NB4 (cell line): ENCODE measurements around the gene RRP12.
"Not testable (repeated sequence)": the region's sequence is repeated elsewhere in the genome, so short reads cannot be mapped to it uniquely, and the experiment has no call there.

Source experiments
- DNase-seq: peaks from one replicate; pipeline ENCODE4 v3.0.0; 2010; ENCODE audit warnings: low read depth
- H3K4me3 ChIP-seq: one replicate; pipeline ENCODE4 v1.5.1; 2011; ENCODE audit warnings: mild to moderate bottlenecking, low read depth, low read length, moderate library complexity
- CTCF ChIP-seq: IDR thresholded peaks from one replicate; pipeline ENCODE4 v1.5.1; 2012; ENCODE audit warnings: low read depth, low read length
- MYC ChIP-seq: IDR thresholded peaks from 2 replicates; pipeline ENCODE4 v1.6.1; 2011; ENCODE audit warnings: low read depth, low read length
- POLR2A ChIP-seq: IDR thresholded peaks from 2 replicates; pipeline ENCODE4 v1.6.1; 2011; ENCODE audit warnings: mild to moderate bottlenecking; ENCODE audit not compliant: insufficient read length; ENCODE audit errors: extremely low read depth
- TF ChIP-seq, protein P1 (sequence below): IDR thresholded peaks from 2 replicates; pipeline ENCODE4 v1.6.1; 2011; ENCODE audit warnings: low read depth, low read length

The RRP12 gene

GRCh38 chr10:97353945-97354344, 47.2 kb downstream of the RRP12 start:
- DNase-seq = peak; percentile 47
- no peak for TF ChIP-seq MYC
- TF ChIP-seq POLR2A = no peak
- TF ChIP-seq CTCF = no peak
- TF ChIP-seq, protein P1, sequence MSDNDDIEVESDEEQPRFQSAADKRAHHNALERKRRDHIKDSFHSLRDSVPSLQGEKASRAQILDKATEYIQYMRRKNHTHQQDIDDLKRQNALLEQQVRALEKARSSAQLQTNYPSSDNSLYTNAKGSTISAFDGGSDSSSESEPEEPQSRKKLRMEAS = no peak
- no peak overlapping the region for H3K4me3 ChIP-seq

DNA sequence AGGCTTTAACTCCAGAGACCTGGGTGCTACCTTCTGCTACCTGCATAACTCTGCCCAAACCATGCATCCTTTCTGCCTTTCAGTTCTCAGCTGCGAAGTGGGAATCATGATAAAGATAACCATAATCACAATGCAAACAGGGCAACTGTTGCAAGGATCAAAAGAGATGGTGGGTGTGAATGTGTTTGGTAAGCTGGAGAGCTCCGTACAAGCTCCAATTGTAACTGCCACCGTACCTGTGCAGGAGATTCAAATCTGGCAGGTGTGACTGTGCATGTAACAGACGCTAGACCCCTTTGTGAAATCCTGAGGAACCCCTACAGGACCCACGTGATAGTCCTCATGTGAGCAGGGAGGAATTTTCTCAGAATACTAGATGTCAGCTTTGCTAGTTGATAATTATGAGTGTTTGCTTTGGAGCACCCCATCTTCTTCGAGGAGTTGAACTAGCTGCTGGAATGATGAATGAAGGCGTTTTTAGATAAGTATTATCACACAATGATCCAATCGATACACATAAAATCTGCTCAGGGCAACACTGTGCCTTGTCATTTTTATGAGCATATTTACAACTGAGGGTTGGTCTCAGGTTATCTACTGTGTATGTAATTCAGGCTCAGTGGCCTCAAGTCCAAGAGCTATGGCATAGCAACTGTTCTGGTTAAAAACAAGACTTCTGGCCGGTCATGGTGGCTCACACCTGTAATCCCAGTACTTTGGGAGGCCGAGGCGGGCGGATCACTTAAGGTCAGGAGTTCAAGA, 51.2 kb downstream of the RRP12 start:
- H3K4me3 ChIP-seq = no peak overlapping the region
- no peak for DNase-seq
- TF ChIP-seq CTCF (no peak), POLR2A (no peak), MYC (no peak)
- TF ChIP-seq, protein P1 = no peak

- DNase-seq = no peak
- TF ChIP-seq MYC = no peak
- TF ChIP-seq CTCF = no peak
- TF ChIP-seq, protein P1 = no peak
- TF ChIP-seq POLR2A = no peak
- no peak overlapping the region for H3K4me3 ChIP-seq
Measured at GRCh38 chr10:97347317-97347716, 53.8 kb downstream of the RRP12 start.

GRCh38 chr10:97343664-97344063, 57.5 kb downstream of the RRP12 start:
- not testable (repeated sequence) for H3K4me3 ChIP-seq, DNase-seq

DNA sequence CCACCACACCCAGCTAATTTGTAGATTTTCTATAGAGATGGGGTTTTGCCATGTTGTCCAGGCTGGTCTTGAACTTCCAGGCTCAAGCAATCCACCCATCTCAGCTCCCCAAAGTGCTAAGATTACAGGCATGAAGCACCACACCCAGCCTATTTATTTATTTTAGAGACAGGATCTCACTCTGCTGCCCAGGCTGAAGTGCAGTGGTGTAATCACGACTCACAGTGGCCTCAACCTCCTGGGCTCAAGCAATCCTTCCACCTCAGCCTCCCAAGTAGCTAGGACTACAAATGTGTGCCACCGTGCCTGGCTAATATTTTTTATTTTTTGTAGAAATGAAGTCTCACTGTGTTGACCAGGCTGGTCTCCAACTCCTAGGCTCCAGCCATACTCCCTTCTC, 59.7 kb downstream of the RRP12 start:
- H3K4me3 ChIP-seq = no peak overlapping the region
- no peak for DNase-seq
- TF ChIP-seq POLR2A (no peak), MYC (no peak), CTCF (no peak)
- TF ChIP-seq, protein P1 = no peak

GRCh38 chr10:97338041-97338440, 63.1 kb downstream of the RRP12 start:
- H3K4me3 ChIP-seq = no peak overlapping the region
- no peak for TF ChIP-seq CTCF
- no peak for TF ChIP-seq POLR2A
- no peak for TF ChIP-seq MYC
- TF ChIP-seq, protein P1 = no peak
- DNase-seq = no peak
